H1 (cell line): ENCODE measurements around the gene SCN7A. TPM values are rescaled to one million over a fixed set of nuclear protein-coding genes. Genes with fewer than 3 reads are reported as not detected.

Experiments used
- CTCF ChIA-PET: fragments of 300-600 bp; sonication (Branson Sonifier 250); formaldehyde crosslinking; loops from one replicate; lab custom pipeline; 2021; ENCODE audit not compliant: partially characterized antibody; lab: Charles Lee
- POLR2A ChIA-PET: fragments of 300-600 bp; sonication (Branson Sonifier 250); formaldehyde crosslinking; loops from one replicate; lab custom pipeline; 2021; ENCODE audit warnings: inconsistent platforms; ENCODE audit not compliant: partially characterized antibody; lab: Charles Lee
- DNase-seq, 2 experiments: peaks; one replicate each; pipeline versions ENCODE4 v3.0.0 to v3.0.0-alpha.2; 2010 to 2022; ENCODE audit warnings: low spot score in 2 of 2, low read depth in 1 of 2, mixed read lengths in 1 of 2
- FAIRE-seq: peaks from 2 replicates; lab custom pipeline; 2011; peaks lifted over from hg19 to GRCh38; lab: Jason Lieb, UNC
- H2AFZ ChIP-seq: 2 replicates; pipeline ENCODE4 v1.8.1; 2012; ENCODE audit warnings: low read length, inconsistent platforms
- H2AK5ac ChIP-seq: 2 replicates; pipeline ENCODE4 v1.6.1; 2013; ENCODE audit warnings: low read depth, low read length
- H2BK120ac ChIP-seq: replicated peaks from 2 replicates; pipeline ENCODE3; 2013; ENCODE audit warnings: low read depth, low read length, inconsistent platforms
- H2BK12ac ChIP-seq: 2 replicates; pipeline ENCODE4 v1.6.1; 2013; ENCODE audit warnings: low read depth, low read length
- H2BK15ac ChIP-seq: 2 replicates; pipeline ENCODE4 v1.6.1; 2013; ENCODE audit warnings: low read length
- H2BK20ac ChIP-seq: 2 replicates; pipeline ENCODE4 v1.6.1; 2013; ENCODE audit warnings: low read length
- H2BK5ac ChIP-seq: 2 replicates; pipeline ENCODE4 v1.6.1; 2013; ENCODE audit warnings: low read depth, low read length
- H3K14ac ChIP-seq: 2 replicates; pipeline ENCODE4 v1.6.1; 2013; ENCODE audit warnings: inconsistent platforms; ENCODE audit not compliant: insufficient read length
- H3K18ac ChIP-seq: 2 replicates; pipeline ENCODE4 v1.6.1; 2013; ENCODE audit warnings: low read length; ENCODE audit errors: extremely low read depth
- H3K23ac ChIP-seq: 2 replicates; pipeline ENCODE4 v1.6.1; 2013; ENCODE audit warnings: inconsistent platforms; ENCODE audit not compliant: insufficient read length
- H3K23me2 ChIP-seq: 2 replicates; pipeline ENCODE4 v1.6.1; 2013; ENCODE audit warnings: low read depth, low read length
- H3K27ac ChIP-seq: 2 replicates; pipeline ENCODE4 v1.6.1; 2011; ENCODE audit warnings: low read depth, low read length, inconsistent platforms
- H3K27me3 ChIP-seq, 4 experiments: replicated peaks in 1 of 4; 1 replicate in 1 of 4; 2 replicates in 3 of 4; pipeline versions ENCODE4 v1.6.1 to v1.8.1; 2011 to 2013; ENCODE audit warnings: low read length in 3 of 4, mild to moderate bottlenecking in 3 of 4, inconsistent platforms in 2 of 4, mixed read lengths in 2 of 4, moderate library complexity in 1 of 4; ENCODE audit not compliant: control insufficient read depth in 3 of 4, insufficient read depth in 3 of 4; ENCODE audit errors: extremely low read depth in 1 of 4
- H3K36me3 ChIP-seq, 4 experiments: 2 replicates each; pipeline versions ENCODE4 v1.6.1 to v1.8.1; 2011 to 2013; ENCODE audit warnings: mild to moderate bottlenecking in 4 of 4, low read length in 3 of 4, moderate library complexity in 2 of 4, control low read depth in 1 of 4, inconsistent platforms in 1 of 4; ENCODE audit not compliant: insufficient read depth in 4 of 4, control insufficient read depth in 2 of 4
- H3K4ac ChIP-seq: replicated peaks from 2 replicates; pipeline ENCODE3; 2013; ENCODE audit warnings: low read length, low read depth, mixed read lengths, inconsistent platforms; ENCODE audit not compliant: insufficient read length
- H3K4me1 ChIP-seq, 4 experiments: replicated peaks in 1 of 4; 1 replicate in 1 of 4; 2 replicates in 3 of 4; pipeline versions ENCODE4 v1.6.1 to v1.8.1; 2011 to 2013; ENCODE audit warnings: low read length in 3 of 4, inconsistent platforms in 2 of 4, mixed read lengths in 1 of 4; ENCODE audit not compliant: insufficient read depth in 4 of 4, control insufficient read depth in 3 of 4
- H3K4me2 ChIP-seq, 2 experiments: 2 replicates each; pipeline versions ENCODE4 v1.6.1 to v1.8.1; 2011 to 2013; ENCODE audit warnings: low read depth in 2 of 2, low read length in 2 of 2, control low read depth in 1 of 2, inconsistent platforms in 1 of 2, mild to moderate bottlenecking in 1 of 2; ENCODE audit not compliant: insufficient read depth in 1 of 2
- H3K4me3 ChIP-seq, 4 experiments: fragments of 200-600, 300-600 bp in 1 of 4; sonication (generic), shearing (Covaris generic), sonication (Bioruptor Twin) in 1 of 4; 2 replicates each; pipeline versions ENCODE4 v1.5.1 to v1.8.1; 2011 to 2016; ENCODE audit warnings: low read length in 4 of 4, low read depth in 3 of 4, control low read depth in 2 of 4, inconsistent platforms in 2 of 4, mild to moderate bottlenecking in 2 of 4, mixed read lengths in 1 of 4, moderate library complexity in 1 of 4; ENCODE audit not compliant: insufficient read depth in 2 of 4; ENCODE audit errors: extremely low read depth in 1 of 4
- H3K56ac ChIP-seq: replicated peaks from 2 replicates; pipeline ENCODE3; 2013; ENCODE audit warnings: low read depth, mild to moderate bottlenecking, mixed read lengths, low read length, inconsistent platforms; ENCODE audit not compliant: insufficient read length
- H3K79me1 ChIP-seq: 2 replicates; pipeline ENCODE4 v1.6.1; 2013; ENCODE audit warnings: low read depth, low read length, control low read depth
- H3K79me2 ChIP-seq, 2 experiments: 2 replicates each; pipeline versions ENCODE4 v1.6.1 to v1.8.1; 2012 to 2013; ENCODE audit warnings: low read length in 2 of 2, mild to moderate bottlenecking in 2 of 2, inconsistent platforms in 1 of 2; ENCODE audit not compliant: insufficient read depth in 2 of 2, control insufficient read depth in 1 of 2
- H3K9ac ChIP-seq, 4 experiments: replicated peaks in 1 of 4; 1 replicate in 1 of 4; 2 replicates in 3 of 4; pipeline versions ENCODE4 v1.6.1 to v1.8.1; 2011 to 2013; ENCODE audit warnings: low read depth in 3 of 4, low read length in 3 of 4, control low read depth in 2 of 4, mild to moderate bottlenecking in 2 of 4, moderate library complexity in 2 of 4, inconsistent platforms in 1 of 4; ENCODE audit errors: extremely low read depth in 1 of 4
- H3K9me3 ChIP-seq, 2 experiments: 2 replicates each; pipeline versions ENCODE4 v1.6.1 to v1.8.1; 2012 to 2013; ENCODE audit warnings: mild to moderate bottlenecking in 2 of 2, moderate library complexity in 2 of 2, control low read depth in 1 of 2, inconsistent platforms in 1 of 2, low read depth in 1 of 2, low read length in 1 of 2, mixed read lengths in 1 of 2; ENCODE audit not compliant: insufficient read depth in 2 of 2
- H4K20me1 ChIP-seq, 2 experiments: replicated peaks in 1 of 2; 2 replicates each; pipeline versions ENCODE3 to v1.8.1; 2011 to 2013; ENCODE audit warnings: inconsistent platforms in 2 of 2, low read length in 2 of 2, mild to moderate bottlenecking in 1 of 2; ENCODE audit not compliant: insufficient read depth in 2 of 2, control insufficient read depth in 1 of 2
- H4K5ac ChIP-seq: 2 replicates; pipeline ENCODE4 v1.6.1; 2013; ENCODE audit warnings: low read length, low read depth, mixed read lengths, inconsistent platforms; ENCODE audit not compliant: insufficient read length
- H4K8ac ChIP-seq: 2 replicates; pipeline ENCODE4 v1.8.0; 2013; ENCODE audit warnings: mild to moderate bottlenecking, moderate library complexity, low read length, inconsistent platforms; ENCODE audit not compliant: insufficient read depth; ENCODE audit errors: extremely low read depth
- H4K91ac ChIP-seq: replicated peaks from 2 replicates; pipeline ENCODE3; 2013; ENCODE audit warnings: low read length, mixed read lengths, inconsistent platforms; ENCODE audit not compliant: insufficient read length
- CHD2 ChIP-seq: IDR thresholded peaks from 2 replicates; pipeline ENCODE4 v1.6.1; 2012; ENCODE audit warnings: low read length, improper control_type of control experiment
- JUN ChIP-seq: IDR thresholded peaks from 2 replicates; pipeline ENCODE4 v1.6.1; 2011; ENCODE audit warnings: low read depth, mild to moderate bottlenecking, improper control_type of control experiment, low read length
- JUND ChIP-seq: IDR thresholded peaks from 2 replicates; pipeline ENCODE4 v1.6.1; 2011; ENCODE audit warnings: mild to moderate bottlenecking, improper control_type of control experiment, low read length
- KDM5A ChIP-seq: fragments of 200-600 bp; IDR thresholded peaks from 2 replicates; pipeline ENCODE4 v1.7.1; 2012; ENCODE audit warnings: mild to moderate bottlenecking, low read length, inconsistent platforms, mixed read lengths
- SIRT6 ChIP-seq: IDR thresholded peaks from one replicate; pipeline ENCODE4 v1.7.1; 2012; ENCODE audit warnings: low read length, inconsistent platforms
- SIX5 ChIP-seq: IDR thresholded peaks from 2 replicates; pipeline ENCODE4 v1.6.1; 2011; ENCODE audit warnings: mild to moderate bottlenecking, low read depth, low read length
- SP4 ChIP-seq: IDR thresholded peaks from 2 replicates; pipeline ENCODE4 v1.6.1; 2012; ENCODE audit warnings: low read length, inconsistent platforms
- YY1 ChIP-seq: IDR thresholded peaks from 2 replicates; pipeline ENCODE4 v1.6.1; 2011; ENCODE audit warnings: low read depth, mild to moderate bottlenecking, low read length
- WGBS, 2 experiments: shearing (Covaris generic) in 1 of 2; methylation state at CpG; one replicate each; pipeline versions ENCODE4 v1.1.6 to v1.1.7; 2013 to 2015; ENCODE audit warnings: low lambda C conversion rate in 2 of 2, mixed read lengths in 2 of 2, inconsistent platforms in 1 of 2, low coverage in 1 of 2, missing lambda C conversion rate in 1 of 2; ENCODE audit not compliant: insufficient replicate concordance in 2 of 2, insufficient coverage in 1 of 2, insufficient read length in 1 of 2; ENCODE audit errors: extremely low coverage in 1 of 2, missing lambda C conversion rate in 1 of 2; 5-methylcytosine and 5-hydroxymethylcytosine counted together
- polyA plus RNA-seq, 7 experiments: library from polyadenylated mRNA; depleted of rRNA in 3 of 7; stranded (reverse) in 5 of 7; unstranded in 2 of 7; fragments of >200 nt in 5 of 7; fragments of 200-250 nt in 2 of 7; gene quantifications; 1 replicate in 5 of 7; 2 replicates in 1 of 7; 4 replicates in 1 of 7; pipeline versions ENCODE4 v1.2.1 to v1.2.3, GENCODE V29; 2011 to 2013; ENCODE audit warnings: missing spikeins in 2 of 7, mixed read lengths in 2 of 7
- total RNA-seq: library from RNA; stranded (reverse); fragmentation: NEBNext Ultra II Directional; extraction: Animal tissue kit (Norgen Biotek cat#: 25700); gene quantifications from 2 replicates; pipeline ENCODE4 v1.2.1, GENCODE V29; 2021
- TF ChIP-seq, protein P1 (sequence below): IDR thresholded peaks from 2 replicates; pipeline ENCODE4 v1.6.1; 2011; ENCODE audit warnings: low read length, improper control_type of control experiment
- TF ChIP-seq, protein P2 (sequence below), 3 experiments: IDR thresholded peaks; 1 replicate in 2 of 3; 2 replicates in 1 of 3; pipeline versions ENCODE4 v1.5.1 to v1.6.1; 2011; ENCODE audit warnings: low read length in 3 of 3, mild to moderate bottlenecking in 3 of 3, inconsistent platforms in 2 of 3, low read depth in 1 of 3, moderate library complexity in 1 of 3; ENCODE audit not compliant: insufficient read depth in 1 of 3; ENCODE audit errors: control extremely low read depth in 1 of 3

Gene SCN7A
- total and polyA plus RNA-seq, 2 of the 8 experiments (the other 6 are each of a cell fraction or from before 2014, with no cell fraction given), result 0.09 to 0.19 TPM

DNA sequence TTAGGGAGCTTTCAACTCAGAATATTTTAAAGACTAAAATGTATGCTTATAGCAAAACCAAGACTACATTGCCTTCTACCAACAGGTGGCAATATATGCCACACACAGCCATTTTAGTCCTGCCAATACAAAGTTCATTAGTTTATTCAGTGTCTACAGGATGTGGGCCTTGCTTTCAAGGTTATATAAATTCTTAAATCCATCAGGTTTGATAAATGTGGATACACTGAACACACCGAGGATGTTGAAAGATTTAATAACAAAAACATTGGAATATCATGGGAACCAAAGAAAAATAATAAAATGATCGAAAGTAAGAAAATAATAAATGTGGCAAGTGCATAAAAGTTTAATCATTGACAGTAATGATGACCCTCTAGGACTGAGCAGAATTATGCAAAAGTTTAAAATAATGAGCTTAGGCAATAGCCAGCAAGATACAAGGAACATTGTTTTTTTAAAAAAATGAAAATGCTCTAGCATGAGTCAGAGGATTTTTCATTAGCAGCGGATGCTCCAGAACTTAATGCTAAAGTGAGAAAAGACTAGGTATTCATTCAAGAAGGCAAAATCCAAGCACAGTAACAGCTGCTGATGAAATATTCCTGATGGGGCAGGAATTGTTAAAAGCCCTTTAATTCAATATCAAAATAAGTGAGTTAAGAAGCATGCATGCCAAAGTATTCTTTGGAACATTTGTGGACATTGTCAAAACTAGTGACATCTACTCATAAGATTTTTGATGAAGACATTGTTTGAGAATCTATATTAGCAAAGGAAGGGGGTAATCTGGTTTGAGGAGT is 132.5 kb downstream of the SCN7A start:
- no peaks in the 10 kb centered on the region for H3K23me2 ChIP-seq
- H3K27me3 ChIP-seq, result no peaks in the 10 kb centered on the region
- no peak overlapping the region for H3K9ac ChIP-seq
- H3K4me1 ChIP-seq, result no peaks in the 10 kb centered on the region
- no peak overlapping the region for H2BK20ac ChIP-seq
- ChIA-PET POLR2A (no interaction called here), CTCF (interaction anchor here (0.7 to 2.9 kb wide), 22 partner anchors 8 to 210 kb away, joined by 3 to 20 read pairs (median 4); partner anchors contain the start of gene SCN9A)
- H2BK5ac ChIP-seq, result no peak overlapping the region
- no peaks in the 10 kb centered on the region for H3K79me2 ChIP-seq
- H2AK5ac ChIP-seq, result no peak overlapping the region
- no peak overlapping the region for H2BK12ac ChIP-seq
- WGBS, 2 experiments, result 84% methylated on average over 3 of the region's 3 CpGs; no CpG with 5 or more reads in 1 of the 2 experiments
- no peaks in the 10 kb centered on the region for H3K36me3 ChIP-seq
- no peak overlapping the region for H4K8ac ChIP-seq
- H4K91ac ChIP-seq, result no peak overlapping the region
- H2BK120ac ChIP-seq, result no peak overlapping the region
- no peak overlapping the region for H4K5ac ChIP-seq
- no peak overlapping the region for H3K4ac ChIP-seq
- H3K4me3 ChIP-seq, result no peak overlapping the region
- H3K79me1 ChIP-seq, result no peaks in the 10 kb centered on the region
- H3K9me3 ChIP-seq, result no peaks in the 10 kb centered on the region
- no peak overlapping the region for H3K56ac ChIP-seq
- DNase-seq (no peak), FAIRE-seq (peak; percentile 39)
- H3K14ac ChIP-seq, result no peak overlapping the region
- H2AFZ ChIP-seq, result no peak overlapping the region
- no peak overlapping the region for H3K27ac ChIP-seq
- no peak overlapping the region for H2BK15ac ChIP-seq
- H4K20me1 ChIP-seq, result no peaks in the 10 kb centered on the region
- no peak overlapping the region for H3K4me2 ChIP-seq
- no peak overlapping the region for H3K23ac ChIP-seq
- H3K18ac ChIP-seq, result no peak overlapping the region
- TF ChIP-seq JUND (no peak), JUN (no peak), SIX5 (no peak), KDM5A (no peak), YY1 (0 out of 2 replicates have a peak, but pooled peaks have one; percentile 29), SP4 (no peak), CHD2 (no peak), SIRT6 (no peak)
- TF ChIP-seq, protein P1, sequence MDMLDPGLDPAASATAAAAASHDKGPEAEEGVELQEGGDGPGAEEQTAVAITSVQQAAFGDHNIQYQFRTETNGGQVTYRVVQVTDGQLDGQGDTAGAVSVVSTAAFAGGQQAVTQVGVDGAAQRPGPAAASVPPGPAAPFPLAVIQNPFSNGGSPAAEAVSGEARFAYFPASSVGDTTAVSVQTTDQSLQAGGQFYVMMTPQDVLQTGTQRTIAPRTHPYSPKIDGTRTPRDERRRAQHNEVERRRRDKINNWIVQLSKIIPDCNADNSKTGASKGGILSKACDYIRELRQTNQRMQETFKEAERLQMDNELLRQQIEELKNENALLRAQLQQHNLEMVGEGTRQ, result no peak
- TF ChIP-seq, protein P2, sequence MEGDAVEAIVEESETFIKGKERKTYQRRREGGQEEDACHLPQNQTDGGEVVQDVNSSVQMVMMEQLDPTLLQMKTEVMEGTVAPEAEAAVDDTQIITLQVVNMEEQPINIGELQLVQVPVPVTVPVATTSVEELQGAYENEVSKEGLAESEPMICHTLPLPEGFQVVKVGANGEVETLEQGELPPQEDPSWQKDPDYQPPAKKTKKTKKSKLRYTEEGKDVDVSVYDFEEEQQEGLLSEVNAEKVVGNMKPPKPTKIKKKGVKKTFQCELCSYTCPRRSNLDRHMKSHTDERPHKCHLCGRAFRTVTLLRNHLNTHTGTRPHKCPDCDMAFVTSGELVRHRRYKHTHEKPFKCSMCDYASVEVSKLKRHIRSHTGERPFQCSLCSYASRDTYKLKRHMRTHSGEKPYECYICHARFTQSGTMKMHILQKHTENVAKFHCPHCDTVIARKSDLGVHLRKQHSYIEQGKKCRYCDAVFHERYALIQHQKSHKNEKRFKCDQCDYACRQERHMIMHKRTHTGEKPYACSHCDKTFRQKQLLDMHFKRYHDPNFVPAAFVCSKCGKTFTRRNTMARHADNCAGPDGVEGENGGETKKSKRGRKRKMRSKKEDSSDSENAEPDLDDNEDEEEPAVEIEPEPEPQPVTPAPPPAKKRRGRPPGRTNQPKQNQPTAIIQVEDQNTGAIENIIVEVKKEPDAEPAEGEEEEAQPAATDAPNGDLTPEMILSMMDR (IDR thresholded peaks at IDR 0.05; ENCODE audit: control extremely low read depth in 1 of 3, insufficient read depth in 1 of 3, low read depth in 1 of 3, low read length in 3 of 3), result peak in 2 of 3 experiments; percentile 47 to 52; a peak in 2 of 4 replicates
